ENCODE measurements around the gene ARHGAP24. TPM values are rescaled to one million over a fixed set of nuclear protein-coding genes. Genes with fewer than 3 reads are reported as not detected.

ARHGAP24 gene
- total and polyA plus RNA-seq, 2 experiments from 2014 or later: 19.5 to 29.6 TPM

DNA sequence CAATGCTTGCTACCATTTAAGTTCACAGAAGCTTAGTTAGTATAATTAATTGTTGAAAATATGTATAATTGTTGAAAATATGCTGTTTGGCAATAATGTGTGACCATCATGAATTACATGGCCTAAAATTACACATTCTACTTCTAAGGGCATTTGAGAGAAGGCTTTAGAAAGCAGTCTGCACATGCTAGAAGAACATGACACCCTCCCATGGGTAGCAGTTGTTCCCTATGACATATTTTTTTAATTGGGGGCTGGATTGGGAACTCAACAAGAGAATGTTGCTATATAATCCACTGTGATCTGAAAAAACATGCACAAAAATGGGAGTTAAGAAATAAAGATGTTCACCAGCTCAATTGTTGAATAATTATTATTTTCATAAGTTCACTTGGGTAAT is 331.4 kb downstream of the ARHGAP24 start:
- no peak for TF ChIP-seq EZH2 (IDR thresholded peaks at IDR 0.05; ENCODE audit: borderline replicate concordance)
- TF ChIP-seq, protein P1, sequence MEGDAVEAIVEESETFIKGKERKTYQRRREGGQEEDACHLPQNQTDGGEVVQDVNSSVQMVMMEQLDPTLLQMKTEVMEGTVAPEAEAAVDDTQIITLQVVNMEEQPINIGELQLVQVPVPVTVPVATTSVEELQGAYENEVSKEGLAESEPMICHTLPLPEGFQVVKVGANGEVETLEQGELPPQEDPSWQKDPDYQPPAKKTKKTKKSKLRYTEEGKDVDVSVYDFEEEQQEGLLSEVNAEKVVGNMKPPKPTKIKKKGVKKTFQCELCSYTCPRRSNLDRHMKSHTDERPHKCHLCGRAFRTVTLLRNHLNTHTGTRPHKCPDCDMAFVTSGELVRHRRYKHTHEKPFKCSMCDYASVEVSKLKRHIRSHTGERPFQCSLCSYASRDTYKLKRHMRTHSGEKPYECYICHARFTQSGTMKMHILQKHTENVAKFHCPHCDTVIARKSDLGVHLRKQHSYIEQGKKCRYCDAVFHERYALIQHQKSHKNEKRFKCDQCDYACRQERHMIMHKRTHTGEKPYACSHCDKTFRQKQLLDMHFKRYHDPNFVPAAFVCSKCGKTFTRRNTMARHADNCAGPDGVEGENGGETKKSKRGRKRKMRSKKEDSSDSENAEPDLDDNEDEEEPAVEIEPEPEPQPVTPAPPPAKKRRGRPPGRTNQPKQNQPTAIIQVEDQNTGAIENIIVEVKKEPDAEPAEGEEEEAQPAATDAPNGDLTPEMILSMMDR (IDR thresholded peaks at IDR 0.05; ENCODE audit: poor library complexity): no peak
- TF ChIP-seq EZH2phosphoT487 (IDR thresholded peaks at IDR 0.05; ENCODE audit: low read depth, severe bottlenecking, unreplicated experiment): no peak
- no peak for DNase-seq (ENCODE audit: low spot score)
- Histone ChIP-seq H3K36me3 (replicated peaks; ENCODE audit: insufficient read depth, low read depth) (no peaks in the 10 kb centered on the region), H2AFZ (no peak overlapping the region), H3K9me2 (replicated peaks; ENCODE audit: insufficient read depth) (no peaks in the 10 kb centered on the region), H3K4me3 (no peak overlapping the region), H3K27ac (no peak overlapping the region), H3K27me3 (no peaks in the 10 kb centered on the region), H3K79me2 (no peaks in the 10 kb centered on the region), H3K4me2 (no peak overlapping the region), H4K20me1 (ENCODE audit: insufficient read depth, poor library complexity, severe bottlenecking) (no peaks in the 10 kb centered on the region), H3K4me1 (ENCODE audit: insufficient read depth) (no peaks in the 10 kb centered on the region), H3K9me3 (ENCODE audit: low read depth) (no peaks in the 10 kb centered on the region)

DNA sequence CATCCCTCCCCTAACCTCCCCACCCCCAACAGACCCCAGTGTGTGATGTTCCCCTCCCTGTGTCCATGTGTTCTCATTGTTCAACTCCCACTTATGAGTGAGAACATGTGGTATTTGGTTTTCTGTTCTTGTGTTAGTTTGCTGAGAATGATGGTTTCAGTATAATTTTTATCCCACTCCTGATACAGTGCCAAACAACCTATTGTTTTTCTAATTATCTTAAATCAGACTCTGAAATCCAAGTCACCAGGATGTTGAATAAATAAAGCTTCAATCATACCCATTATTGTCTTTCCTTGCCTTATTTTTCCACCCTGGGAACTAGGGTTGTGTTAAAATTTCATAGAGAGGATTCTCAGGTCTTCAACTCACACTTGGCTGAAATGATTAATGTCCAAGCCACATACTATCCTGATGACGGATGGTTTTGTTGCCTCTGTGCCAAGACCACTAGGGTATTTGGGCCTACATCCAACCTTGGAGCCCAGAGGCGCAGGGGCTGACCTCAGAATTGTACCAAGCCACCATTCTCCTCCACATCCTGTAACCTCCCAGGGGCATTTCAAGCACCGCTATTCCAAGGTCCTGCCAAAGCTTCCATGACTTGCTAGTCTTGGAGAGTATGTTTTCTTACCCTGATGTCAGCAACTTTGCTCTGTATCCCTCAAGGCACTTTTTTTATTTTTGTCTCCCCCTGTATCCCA is 332.4 kb downstream of the ARHGAP24 start:
- no peak for DNase-seq (ENCODE audit: low spot score)
- WGBS (ENCODE audit: low lambda C conversion rate, missing lambda C conversion rate): 84% methylated on average over 3 of the region's 3 CpGs
- H3K79me2 ChIP-seq: no peaks in the 10 kb centered on the region

GRCh38 chr4:85808104-85808503 is 333.2 kb downstream of the ARHGAP24 start:
- Histone ChIP-seq H3K4me3 (no peak overlapping the region), H3K36me3 (replicated peaks; ENCODE audit: insufficient read depth, low read depth) (no peaks in the 10 kb centered on the region), H3K9me2 (replicated peaks; ENCODE audit: insufficient read depth) (no peaks in the 10 kb centered on the region), H3K4me2 (no peak overlapping the region), H4K20me1 (ENCODE audit: insufficient read depth, poor library complexity, severe bottlenecking) (no peaks in the 10 kb centered on the region), H3K4me1 (ENCODE audit: insufficient read depth) (no peaks in the 10 kb centered on the region), H3K79me2 (no peaks in the 10 kb centered on the region), H3K27me3 (no peaks in the 10 kb centered on the region), H2AFZ (no peak overlapping the region), H3K27ac (no peak overlapping the region), H3K9me3 (ENCODE audit: low read depth) (no peaks in the 10 kb centered on the region)
- no peak for DNase-seq (ENCODE audit: low spot score)
- 46% methylated on average over 2 of the region's 2 CpGs for WGBS (ENCODE audit: low lambda C conversion rate, missing lambda C conversion rate)
- TF ChIP-seq, protein P1 (IDR thresholded peaks at IDR 0.05; ENCODE audit: poor library complexity): no peak
- TF ChIP-seq EZH2 (IDR thresholded peaks at IDR 0.05; ENCODE audit: borderline replicate concordance): no peak
- no peak for TF ChIP-seq EZH2phosphoT487 (IDR thresholded peaks at IDR 0.05; ENCODE audit: low read depth, severe bottlenecking, unreplicated experiment)

More for the DNA sequence above, 332.4 kb downstream of the ARHGAP24 start:
- no peaks in the 10 kb centered on the region for H3K9me2 ChIP-seq (replicated peaks; ENCODE audit: insufficient read depth)
- TF ChIP-seq, protein P1 (IDR thresholded peaks at IDR 0.05; ENCODE audit: poor library complexity): no peak
- no peak for TF ChIP-seq EZH2 (IDR thresholded peaks at IDR 0.05; ENCODE audit: borderline replicate concordance)
- H3K27ac ChIP-seq: no peak overlapping the region
- no peaks in the 10 kb centered on the region for H3K9me3 ChIP-seq (ENCODE audit: low read depth)
- no peaks in the 10 kb centered on the region for H3K27me3 ChIP-seq
- H2AFZ ChIP-seq: no peak overlapping the region
- H3K4me2 ChIP-seq: no peak overlapping the region
- H4K20me1 ChIP-seq (ENCODE audit: insufficient read depth, poor library complexity, severe bottlenecking): no peaks in the 10 kb centered on the region
- no peak overlapping the region for H3K4me3 ChIP-seq
- H3K4me1 ChIP-seq (ENCODE audit: insufficient read depth): no peaks in the 10 kb centered on the region
- H3K36me3 ChIP-seq (replicated peaks; ENCODE audit: insufficient read depth, low read depth): no peaks in the 10 kb centered on the region

GRCh38 chr4:85808864-85809263 is 333.9 kb downstream of the ARHGAP24 start:
- Histone ChIP-seq H4K20me1 (ENCODE audit: insufficient read depth, poor library complexity, severe bottlenecking) (no peaks in the 10 kb centered on the region), H2AFZ (no peak overlapping the region), H3K36me3 (replicated peaks; ENCODE audit: insufficient read depth, low read depth) (no peaks in the 10 kb centered on the region), H3K27ac (no peak overlapping the region), H3K4me3 (no peak overlapping the region), H3K79me2 (no peaks in the 10 kb centered on the region), H3K4me1 (ENCODE audit: insufficient read depth) (no peaks in the 10 kb centered on the region), H3K27me3 (no peaks in the 10 kb centered on the region), H3K9me2 (replicated peaks; ENCODE audit: insufficient read depth) (no peaks in the 10 kb centered on the region), H3K4me2 (no peak overlapping the region), H3K9me3 (ENCODE audit: low read depth) (no peaks in the 10 kb centered on the region)
- DNase-seq (ENCODE audit: low spot score): no peak
- TF ChIP-seq, protein P1 (IDR thresholded peaks at IDR 0.05; ENCODE audit: poor library complexity): no peak
- no peak for TF ChIP-seq EZH2phosphoT487 (IDR thresholded peaks at IDR 0.05; ENCODE audit: low read depth, severe bottlenecking, unreplicated experiment)
- TF ChIP-seq EZH2 (IDR thresholded peaks at IDR 0.05; ENCODE audit: borderline replicate concordance): no peak
